GM13977 (cell line): ENCODE results near the gene LBR.

Experiments used
- DNase-seq: peaks from one replicate; pipeline ENCODE4 v3.0.0; 2012; ENCODE audit warnings: low spot score
- CTCF ChIP-seq: IDR thresholded peaks from 2 replicates; pipeline ENCODE4 v1.5.1; 2012; ENCODE audit warnings: mild to moderate bottlenecking, control low read depth; ENCODE audit not compliant: insufficient read depth; ENCODE audit errors: extremely low read depth, missing control alignments
- in situ Hi-C: fragments of 300-500 bp; cut with MboI; formaldehyde crosslinking; loops from one replicate; pipeline ENCODE4 v1.12.0; 2022; ENCODE audit warnings: low sequenced_read_pairs, low pct_unique_long_range_greater_than_20kb, mixed read lengths, inconsistent platforms; ENCODE audit not compliant: unreplicated experiment

The LBR gene

GRCh38 chr1:225364439-225364838 is 63.4 kb downstream of the LBR start:
- in situ Hi-C loops, result no loop called here
- no peak for DNase-seq
- TF ChIP-seq CTCF, result no peak

DNA sequence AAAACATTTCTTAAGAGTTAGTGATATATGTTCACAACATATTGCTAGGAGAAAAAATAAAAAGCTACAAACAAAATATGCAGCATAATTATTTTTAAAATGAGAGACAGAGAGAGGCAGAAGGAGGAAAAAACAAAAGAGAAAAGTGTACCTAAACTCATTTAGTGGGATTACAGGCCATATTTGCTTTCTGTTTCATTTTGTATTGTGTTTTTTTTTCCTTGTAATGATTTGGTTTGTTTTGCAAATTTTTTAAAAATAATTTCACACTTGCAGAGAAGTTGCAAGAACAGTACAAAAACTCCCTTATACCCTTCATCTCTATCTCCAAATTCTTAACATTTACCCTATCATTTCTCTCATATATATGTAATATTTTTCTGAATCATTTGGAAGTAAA is 65.0 kb downstream of the LBR start:
- no peak for TF ChIP-seq CTCF
- in situ Hi-C loops, result no loop called here
- DNase-seq, result no peak

- in situ Hi-C loops, result no loop called here
- no peak for TF ChIP-seq CTCF
- DNase-seq, result no peak
These were observed 66.7 kb downstream of the LBR start for GRCh38 chr1:225361176-225361575.

GRCh38 chr1:225360119-225360518 is 67.7 kb downstream of the LBR start:
- in situ Hi-C loops, result no loop called here
- TF ChIP-seq CTCF, result no peak
- DNase-seq, result no peak

- in situ Hi-C loops, result no loop called here
- no peak for DNase-seq
- TF ChIP-seq CTCF, result no peak
These were observed 72.0 kb downstream of the LBR start for GRCh38 chr1:225355863-225356262.

DNA sequence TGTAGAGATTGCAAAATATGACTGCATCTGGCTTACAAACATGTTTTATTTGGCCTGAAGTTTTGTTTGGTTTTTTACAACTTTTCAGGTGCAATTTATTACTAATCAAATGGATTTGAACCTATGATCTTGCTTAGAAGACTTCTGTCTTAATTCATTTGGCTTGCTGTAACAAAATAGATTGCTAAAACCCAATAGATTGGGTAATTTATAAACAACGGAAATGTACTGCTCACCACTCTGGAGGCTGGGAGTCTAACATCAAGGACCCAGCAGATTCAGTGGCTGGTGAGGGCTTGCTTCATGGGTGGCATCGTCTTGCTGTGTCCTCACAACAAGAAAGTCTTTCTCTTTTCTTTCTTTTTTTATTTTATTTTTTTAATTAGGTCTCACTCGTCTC is 72.9 kb downstream of the LBR start:
- no peak for TF ChIP-seq CTCF
- in situ Hi-C loops, result no loop called here
- DNase-seq, result no peak
